GM21360 (cell line): ENCODE results near the gene WIPF2.
"Not testable (repeated sequence)": the region's sequence is repeated elsewhere in the genome, so short reads cannot be mapped to it uniquely, and the experiment has no call there.

Experiments
- ATAC-seq: cut with Tn5 transposase; IDR thresholded peaks from one replicate; pipeline ENCODE4 v1.9.1; 2021; ENCODE audit warnings: mild to moderate bottlenecking, moderate library complexity; ENCODE audit not compliant: unreplicated experiment

WIPF2 gene

GRCh38 chr17:40293363-40293762 lies 74.3 kb downstream of the WIPF2 start:
- no peak for ATAC-seq

- ATAC-seq: no peak
Measured at GRCh38 chr17:40295488-40296436, 76.7 kb downstream of the WIPF2 start.

GRCh38 chr17:40297511-40297910 lies 78.4 kb downstream of the WIPF2 start:
- ATAC-seq: no peak

GRCh38 chr17:40298726-40299125 lies 79.6 kb downstream of the WIPF2 start:
- ATAC-seq: no peak

- ATAC-seq: not testable (repeated sequence)
Measured at GRCh38 chr17:40299159-40299757, 80.2 kb downstream of the WIPF2 start.

- ATAC-seq: no peak
Measured at GRCh38 chr17:40301315-40301714, 82.2 kb downstream of the WIPF2 start.

GRCh38 chr17:40303009-40303657 lies 84.0 kb downstream of the WIPF2 start:
- no peak for ATAC-seq

GRCh38 chr17:40303708-40304551 lies 84.8 kb downstream of the WIPF2 start:
- no peak for ATAC-seq

GRCh38 chr17:40304552-40304863 lies 85.4 kb downstream of the WIPF2 start:
- ATAC-seq: not testable (repeated sequence)

- not testable (repeated sequence) for ATAC-seq
Measured at GRCh38 chr17:40304866-40305265, 85.8 kb downstream of the WIPF2 start.

- no peak for ATAC-seq
Measured at GRCh38 chr17:40306395-40306794, 87.3 kb downstream of the WIPF2 start.

- ATAC-seq: no peak
Measured at GRCh38 chr17:40307001-40307730, 88.1 kb downstream of the WIPF2 start.

- no peak for ATAC-seq
Measured at GRCh38 chr17:40307740-40308239, 88.7 kb downstream of the WIPF2 start.

GRCh38 chr17:40309031-40309948 lies 90.2 kb downstream of the WIPF2 start, which contains the start of gene RARA:
RARA (plus strand) TSS chr17:40309180; CDS start chr17:40331219, 22,039 bp downstream.
- ATAC-seq: no peak

GRCh38 chr17:40309949-40310510 lies 90.9 kb downstream of the WIPF2 start:
- ATAC-seq: no peak

- no peak for ATAC-seq
Measured at GRCh38 chr17:40310882-40311391, 91.8 kb downstream of the WIPF2 start.

- ATAC-seq: no peak
Measured at GRCh38 chr17:40311575-40311974, 92.5 kb downstream of the WIPF2 start.

GRCh38 chr17:40312131-40312731 lies 93.1 kb downstream of the WIPF2 start:
- ATAC-seq: no peak
